GM06990 (cell line): ENCODE data around the gene TPP2.

Experiments
- DNase-seq: peaks from one replicate; pipeline ENCODE4 v3.0.0-alpha.2; 2011; ENCODE audit not compliant: insufficient read length; ENCODE audit errors: extremely low read depth
- H3K27me3 ChIP-seq: replicated peaks from 2 replicates; pipeline ENCODE4 v1.6.0; 2011; ENCODE audit warnings: low read length; ENCODE audit not compliant: control insufficient read depth, insufficient read depth
- H3K36me3 ChIP-seq: 2 replicates; pipeline ENCODE4 v1.5.1; 2011; ENCODE audit warnings: low read length; ENCODE audit not compliant: control insufficient read depth, insufficient read depth
- H3K4me3 ChIP-seq: replicated peaks from 2 replicates; pipeline ENCODE4 v1.5.1; 2011; ENCODE audit warnings: low read depth, mild to moderate bottlenecking, control low read depth, low read length
- TF ChIP-seq, protein P1 (sequence below): IDR thresholded peaks from 2 replicates; pipeline ENCODE4 v1.5.1; 2011; ENCODE audit warnings: low read length, control low read depth, mild to moderate bottlenecking, inconsistent platforms; ENCODE audit not compliant: insufficient read depth, poor library complexity, severe bottlenecking

The TPP2 gene

DNA sequence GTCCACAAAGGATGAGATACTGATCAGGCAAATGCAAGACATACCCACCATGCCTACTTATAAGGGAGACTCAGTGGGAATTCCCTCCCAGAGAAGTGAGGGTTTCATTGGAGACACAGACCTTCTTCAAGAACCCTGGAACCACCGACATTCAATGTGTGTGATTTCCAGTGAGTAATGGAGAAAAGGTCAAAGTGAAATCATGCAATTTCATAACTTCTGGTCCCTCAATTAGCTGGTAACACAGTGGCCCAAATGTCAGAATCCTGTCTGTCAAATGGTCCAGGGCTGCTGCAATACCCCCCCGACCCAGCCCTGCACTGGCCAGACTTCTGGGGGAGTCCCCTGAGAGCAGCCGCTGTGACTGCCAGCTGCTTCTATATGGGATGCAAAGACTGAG lies 102.7 kb downstream of the TPP2 start:
- no peaks in the 10 kb centered on the region; the same call in 1 of the 2 replicates for H3K27me3 ChIP-seq
- no peak for DNase-seq
- H3K4me3 ChIP-seq: no peak overlapping the region
- TF ChIP-seq, protein P1, sequence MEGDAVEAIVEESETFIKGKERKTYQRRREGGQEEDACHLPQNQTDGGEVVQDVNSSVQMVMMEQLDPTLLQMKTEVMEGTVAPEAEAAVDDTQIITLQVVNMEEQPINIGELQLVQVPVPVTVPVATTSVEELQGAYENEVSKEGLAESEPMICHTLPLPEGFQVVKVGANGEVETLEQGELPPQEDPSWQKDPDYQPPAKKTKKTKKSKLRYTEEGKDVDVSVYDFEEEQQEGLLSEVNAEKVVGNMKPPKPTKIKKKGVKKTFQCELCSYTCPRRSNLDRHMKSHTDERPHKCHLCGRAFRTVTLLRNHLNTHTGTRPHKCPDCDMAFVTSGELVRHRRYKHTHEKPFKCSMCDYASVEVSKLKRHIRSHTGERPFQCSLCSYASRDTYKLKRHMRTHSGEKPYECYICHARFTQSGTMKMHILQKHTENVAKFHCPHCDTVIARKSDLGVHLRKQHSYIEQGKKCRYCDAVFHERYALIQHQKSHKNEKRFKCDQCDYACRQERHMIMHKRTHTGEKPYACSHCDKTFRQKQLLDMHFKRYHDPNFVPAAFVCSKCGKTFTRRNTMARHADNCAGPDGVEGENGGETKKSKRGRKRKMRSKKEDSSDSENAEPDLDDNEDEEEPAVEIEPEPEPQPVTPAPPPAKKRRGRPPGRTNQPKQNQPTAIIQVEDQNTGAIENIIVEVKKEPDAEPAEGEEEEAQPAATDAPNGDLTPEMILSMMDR: no peak
- H3K36me3 ChIP-seq: no peaks in the 10 kb centered on the region

DNA sequence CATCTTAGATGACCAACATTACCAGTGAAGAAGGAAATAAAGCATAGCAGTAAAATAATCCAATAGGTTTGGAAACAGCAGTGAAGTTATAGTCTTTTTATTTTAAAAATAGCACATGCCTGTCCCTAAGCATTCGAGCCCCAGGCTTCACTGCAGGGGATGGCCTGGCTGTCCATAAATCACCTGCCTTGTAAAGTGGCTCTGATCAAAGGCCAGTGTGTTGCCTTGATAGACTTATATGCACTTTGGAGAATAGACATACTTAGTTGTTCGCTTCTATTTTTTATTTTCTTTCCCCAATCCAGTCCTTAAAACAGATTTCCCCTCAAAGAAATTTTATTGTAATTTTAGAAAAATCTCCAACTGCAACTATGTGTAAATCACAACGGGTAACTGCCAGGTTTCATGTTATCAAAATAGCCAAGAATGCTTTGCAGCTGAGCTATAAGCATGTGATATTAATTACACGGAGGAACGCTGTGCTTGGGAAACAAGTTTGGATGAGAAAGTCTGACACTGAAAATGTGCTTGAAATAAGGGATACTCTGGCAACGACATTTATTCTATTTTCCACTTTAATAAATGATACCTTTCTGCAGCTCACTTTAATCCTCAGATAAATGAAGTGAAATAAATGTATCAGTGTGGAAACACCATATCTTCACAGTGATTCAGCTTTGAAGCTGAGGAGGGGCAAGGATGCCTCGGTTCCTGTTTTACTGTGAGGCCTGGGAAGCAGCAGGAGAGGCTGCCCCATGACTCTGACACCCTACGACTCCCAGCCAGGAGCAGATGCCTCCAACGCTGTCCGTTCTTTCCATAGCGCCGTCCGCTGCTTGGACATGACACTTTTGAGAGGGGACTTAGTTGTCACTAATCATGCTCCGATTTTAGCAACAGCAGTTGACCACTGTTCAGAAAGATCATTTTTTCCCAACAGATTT lies 103.6 kb downstream of the TPP2 start:
- no peak for DNase-seq
- no peaks in the 10 kb centered on the region; the same call in 1 of the 2 replicates for H3K27me3 ChIP-seq
- H3K4me3 ChIP-seq: no peak overlapping the region
- H3K36me3 ChIP-seq: no peaks in the 10 kb centered on the region
- TF ChIP-seq, protein P1: no peak

DNA sequence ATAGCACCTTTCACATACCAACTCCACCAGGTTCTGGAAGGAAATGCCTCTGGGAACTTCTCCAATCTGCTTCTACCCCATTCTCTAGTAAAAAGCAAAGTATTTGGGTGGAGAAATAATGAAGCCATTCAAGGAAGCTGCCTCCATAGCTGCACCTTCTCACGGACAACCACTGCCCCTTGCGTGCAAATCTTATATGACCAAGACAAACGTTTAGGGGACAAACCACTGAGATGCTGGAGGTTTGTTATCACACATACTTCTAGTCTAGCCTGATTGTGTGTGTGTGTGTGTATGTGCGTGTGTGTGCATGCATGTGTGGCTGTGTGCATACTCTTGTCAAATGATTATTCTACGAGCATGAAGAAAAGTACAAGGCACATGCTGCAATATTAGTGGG lies 104.5 kb downstream of the TPP2 start:
- TF ChIP-seq, protein P1: no peak
- no peaks in the 10 kb centered on the region for H3K36me3 ChIP-seq
- H3K4me3 ChIP-seq: no peak overlapping the region
- DNase-seq: no peak
- no peaks in the 10 kb centered on the region; the same call in 1 of the 2 replicates for H3K27me3 ChIP-seq

GRCh38 chr13:102702965-102703725 lies 106.4 kb downstream of the TPP2 start:
- no peak for DNase-seq
- TF ChIP-seq, protein P1: no peak
- H3K36me3 ChIP-seq: no peaks in the 10 kb centered on the region
- H3K4me3 ChIP-seq: no peak overlapping the region
- H3K27me3 ChIP-seq: no peaks in the 10 kb centered on the region; the same call in none of the 2 replicates

- no peaks in the 10 kb centered on the region for H3K36me3 ChIP-seq
- H3K27me3 ChIP-seq: no peaks in the 10 kb centered on the region; the same call in none of the 2 replicates
- no peak for DNase-seq
- TF ChIP-seq, protein P1: no peak
- no peak overlapping the region for H3K4me3 ChIP-seq
Measured at GRCh38 chr13:102703726-102704035, 106.9 kb downstream of the TPP2 start.
